Measurements from ENCODE around the gene GALNTL6. TPM values are rescaled to one million over a fixed set of nuclear protein-coding genes. Genes with fewer than 3 reads are reported as not detected.

The GALNTL6 gene
- total and polyA plus RNA-seq, 7 donors = 0.14 to 2.5 (median 0.42) TPM; not detected in 1

GRCh38 chr4:171993247-171993646 lies 180.0 kb downstream of the GALNTL6 start:
- Histone ChIP-seq H3K27me3 (no peaks in the 10 kb centered on the region), H3K9me3 (no peaks in the 10 kb centered on the region), H3K4me3 (no peak overlapping the region), H3K27ac (no peak overlapping the region), H3K4me1 (no peaks in the 10 kb centered on the region), H3K36me3 (no peaks in the 10 kb centered on the region)
- 75 to 81% methylated on average over 1 of the region's 1 CpG for WGBS, 2 donors
- no peak for DNase-seq
- no peak for TF ChIP-seq POLR2A (IDR thresholded peaks at IDR 0.05)
- TF ChIP-seq CTCF (IDR thresholded peaks at IDR 0.05) = no peak
- TF ChIP-seq POLR2AphosphoS5 (IDR thresholded peaks at IDR 0.05) = no peak
- TF ChIP-seq EP300 (IDR thresholded peaks at IDR 0.05) = no peak
- intact Hi-C loops (cut with DNase I) = no loop called here

- no peak for DNase-seq
- H3K27ac ChIP-seq = no peak overlapping the region
- intact Hi-C loops (cut with DNase I) = no loop called here
- no peaks in the 10 kb centered on the region for H3K36me3 ChIP-seq
- H3K4me1 ChIP-seq = no peaks in the 10 kb centered on the region
- H3K9me3 ChIP-seq = no peaks in the 10 kb centered on the region
- no peaks in the 10 kb centered on the region for H3K27me3 ChIP-seq
- H3K4me3 ChIP-seq = no peak overlapping the region
- TF ChIP-seq EP300 (IDR thresholded peaks at IDR 0.05) = no peak
These were observed 194.7 kb downstream of the GALNTL6 start for GRCh38 chr4:172007889-172008288.

GRCh38 chr4:172009446-172010230 lies 196.4 kb downstream of the GALNTL6 start:
- H3K27me3 ChIP-seq = no peaks in the 10 kb centered on the region
- H3K9me3 ChIP-seq = no peaks in the 10 kb centered on the region
- no peak overlapping the region for H3K4me3 ChIP-seq
- intact Hi-C loops (cut with DNase I) = no loop called here
- TF ChIP-seq POLR2A (IDR thresholded peaks at IDR 0.05) = no peak
- no peak for TF ChIP-seq POLR2AphosphoS5 (IDR thresholded peaks at IDR 0.05)
- TF ChIP-seq CTCF (IDR thresholded peaks at IDR 0.05) = no peak
- TF ChIP-seq EP300 (IDR thresholded peaks at IDR 0.05) = no peak
- DNase-seq = no peak
- no peaks in the 10 kb centered on the region for H3K36me3 ChIP-seq
- H3K27ac ChIP-seq = no peak overlapping the region
- H3K4me1 ChIP-seq = no peaks in the 10 kb centered on the region
- WGBS, 2 donors = 58 to 67% methylated on average over 3 of the region's 3 CpGs

- Histone ChIP-seq H3K4me1 (no peaks in the 10 kb centered on the region), H3K27me3 (no peaks in the 10 kb centered on the region), H3K27ac (no peak overlapping the region), H3K4me3 (no peak overlapping the region), H3K9me3 (no peaks in the 10 kb centered on the region), H3K36me3 (no peaks in the 10 kb centered on the region)
- WGBS, 2 donors = 76 to 81% methylated on average over 1 of the region's 1 CpG
- TF ChIP-seq POLR2AphosphoS5 (IDR thresholded peaks at IDR 0.05) (no peak), POLR2A (IDR thresholded peaks at IDR 0.05) (no peak), EP300 (IDR thresholded peaks at IDR 0.05) (no peak), CTCF (IDR thresholded peaks at IDR 0.05) (no peak)
- intact Hi-C loops (cut with DNase I) = no loop called here
- no peak for DNase-seq
These were observed 198.0 kb downstream of the GALNTL6 start for GRCh38 chr4:172011196-172011595.

- Histone ChIP-seq H3K9me3 (no peaks in the 10 kb centered on the region), H3K36me3 (no peaks in the 10 kb centered on the region), H3K27ac (no peak overlapping the region), H3K4me3 (no peak overlapping the region), H3K27me3 (no peaks in the 10 kb centered on the region), H3K4me1 (no peaks in the 10 kb centered on the region)
- no peak for DNase-seq
- intact Hi-C loops (cut with DNase I) = no loop called here
- TF ChIP-seq CTCF (IDR thresholded peaks at IDR 0.05) (no peak), EP300 (IDR thresholded peaks at IDR 0.05) (no peak), POLR2A (IDR thresholded peaks at IDR 0.05) (no peak), POLR2AphosphoS5 (IDR thresholded peaks at IDR 0.05) (no peak)
- 62 to 83% methylated on average over 1 of the region's 1 CpG for WGBS, 2 donors
These were observed 205.2 kb downstream of the GALNTL6 start for GRCh38 chr4:172018358-172018757.
